Activated T-cell treated with anti-CD3 and anti-CD28 coated beads for 24 hours (primary cell): ENCODE data around the gene DDX27.

ENCODE experiments used
- DNase-seq: peaks from one replicate; pipeline ENCODE4 v3.0.0-alpha.2; 2020; ENCODE audit warnings: low read depth

DDX27 gene

GRCh38 chr20:49288784-49289696 is 69.8 kb downstream of the DDX27 start:
- DNase-seq: no peak

GRCh38 chr20:49290608-49291191 is 71.5 kb downstream of the DDX27 start:
- no peak for DNase-seq

- no peak for DNase-seq
Observed at GRCh38 chr20:49291200-49291599, 72.0 kb downstream of the DDX27 start.

- DNase-seq: no peak
Observed at GRCh38 chr20:49292010-49292409, 72.8 kb downstream of the DDX27 start.

- no peak for DNase-seq
Observed at GRCh38 chr20:49293122-49293521, 73.9 kb downstream of the DDX27 start.
